Retinal pigment epithelial cell (primary cell): Measurements from ENCODE around the gene GRIN1.
A peak's percentile ranks its signal among the peaks of the same experiment; 100 is the strongest.
"Not testable (repeated sequence)": the region's sequence is repeated elsewhere in the genome, so short reads cannot be mapped to it uniquely, and the experiment has no call there.

Experiments used
- DNase-seq: peaks from one replicate; pipeline ENCODE4 v3.0.0-alpha.2; 2010; ENCODE audit warnings: low read depth
- H3K4me3 ChIP-seq: 2 replicates; pipeline ENCODE4 v1.5.1; 2011; ENCODE audit warnings: mild to moderate bottlenecking, low read length, control low read depth, moderate library complexity
- CTCF ChIP-seq: conservative IDR thresholded peaks from 2 replicates; pipeline ENCODE4 v1.5.1; 2011; ENCODE audit warnings: low read depth, low read length, control low read depth, inconsistent platforms

The GRIN1 gene

DNA sequence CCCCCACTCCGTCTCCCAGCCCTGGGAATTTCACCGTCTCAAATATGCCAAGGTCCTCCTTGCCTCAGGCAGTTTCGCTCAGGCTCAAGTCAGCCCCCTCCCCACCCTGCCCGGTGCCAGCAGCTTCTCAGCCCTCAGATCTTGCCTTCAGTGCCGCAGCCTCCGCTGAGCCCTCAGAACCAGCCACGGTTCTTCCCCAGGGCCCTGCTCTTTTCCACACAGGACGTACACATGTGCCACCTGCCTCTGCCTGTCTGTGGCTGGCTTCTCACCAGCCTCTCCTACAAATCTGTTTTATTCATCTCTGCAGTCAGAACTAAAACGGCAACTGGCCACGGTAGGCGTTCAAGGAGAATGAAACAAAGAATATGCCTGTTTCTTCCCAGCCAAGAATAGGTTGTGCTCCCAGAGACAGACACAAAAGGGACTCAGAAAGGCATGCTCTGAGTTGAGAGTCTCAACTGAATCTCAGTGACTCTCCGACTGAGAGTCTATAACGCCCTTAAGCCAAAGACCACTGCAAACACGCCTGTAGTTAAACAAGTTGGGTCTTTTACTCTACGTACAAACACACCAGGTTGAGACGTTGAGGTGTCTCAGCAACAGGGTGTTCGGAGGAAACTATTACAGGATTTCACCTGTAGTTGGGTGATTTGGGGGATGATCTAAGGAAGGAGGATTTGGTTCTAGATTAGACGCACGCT lies 10.6 kb upstream of the GRIN1 start:
- TF ChIP-seq CTCF = no peak
- DNase-seq = no peak
- H3K4me3 ChIP-seq = peak overlapping the region; percentile 72

DNA sequence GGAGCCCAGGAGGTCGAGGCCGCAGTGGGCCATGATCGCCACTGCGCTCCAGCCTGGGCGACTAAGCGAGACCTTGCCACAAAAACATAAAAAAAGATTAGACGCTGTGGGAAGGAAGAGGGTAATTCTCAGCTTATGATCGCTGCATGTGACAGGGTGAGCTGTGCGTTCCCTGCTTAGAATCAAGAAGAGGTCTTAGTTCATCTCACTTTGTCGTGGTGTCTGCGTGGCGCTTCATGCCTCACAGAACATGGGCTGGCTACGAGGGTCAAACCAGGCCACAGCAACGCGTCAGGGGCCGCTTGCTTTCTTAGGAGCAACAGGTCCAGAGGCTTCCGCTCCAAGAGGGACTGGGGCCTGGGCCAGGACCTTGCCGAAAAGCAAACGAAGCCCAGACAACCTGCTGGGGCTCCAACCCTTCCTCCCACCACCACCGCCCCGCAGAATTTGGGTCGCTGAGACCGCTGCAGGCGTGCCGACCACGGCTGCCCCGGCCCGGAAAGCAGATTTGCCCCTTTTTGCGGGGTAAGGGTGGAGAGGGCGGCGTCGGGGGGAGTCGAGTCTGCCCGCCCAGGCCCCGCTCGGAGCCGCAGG lies 10.0 kb upstream of the GRIN1 start:
- peak overlapping the region; percentile 72 for H3K4me3 ChIP-seq
- no peak for TF ChIP-seq CTCF
- no peak for DNase-seq

- H3K4me3 ChIP-seq = peak overlapping the region; percentile 72
- TF ChIP-seq CTCF = no peak
- DNase-seq = peak; percentile 68
Measured at GRCh38 chr9:137129456-137130175, 9.3 kb upstream of the GRIN1 start.

DNA sequence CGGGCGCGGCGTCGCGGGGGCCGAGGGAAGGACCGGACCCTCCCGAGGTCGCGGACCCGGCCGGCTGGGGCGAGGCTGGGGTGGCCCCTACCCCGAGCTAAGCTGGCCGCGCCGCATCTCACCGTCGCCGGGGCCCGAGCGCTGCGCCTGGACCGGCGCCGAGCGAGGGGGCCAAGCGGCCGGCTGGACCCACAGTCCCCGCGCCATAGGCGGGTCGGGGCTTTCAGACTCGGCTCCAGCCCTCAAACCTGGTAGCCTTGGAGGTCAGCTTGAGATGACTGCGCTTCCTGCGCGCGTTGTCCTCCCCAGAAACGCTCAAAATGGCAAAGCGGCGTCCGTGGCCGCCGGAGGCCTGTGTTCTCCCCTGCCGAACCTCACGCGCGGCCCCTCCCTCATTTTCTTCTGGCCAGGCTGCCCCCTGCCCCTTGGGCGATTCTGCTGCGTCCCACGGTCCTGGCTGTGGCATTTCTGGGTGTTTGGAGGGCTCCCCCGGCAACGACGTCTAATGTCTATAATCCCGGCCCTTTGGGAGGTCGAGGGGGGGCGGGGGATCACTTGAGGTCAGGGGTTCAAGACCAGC lies 8.7 kb upstream of the GRIN1 start:
- no peak for TF ChIP-seq CTCF
- DNase-seq = no peak
- peak overlapping the region; percentile 72 for H3K4me3 ChIP-seq

- DNase-seq = no peak
- no peak for TF ChIP-seq CTCF
- no peak overlapping the region for H3K4me3 ChIP-seq
Measured at GRCh38 chr9:137134191-137134590, 4.8 kb upstream of the GRIN1 start.

GRCh38 chr9:137135154-137135553 lies 3.8 kb upstream of the GRIN1 start:
- not testable (repeated sequence) for DNase-seq, H3K4me3 ChIP-seq

DNA sequence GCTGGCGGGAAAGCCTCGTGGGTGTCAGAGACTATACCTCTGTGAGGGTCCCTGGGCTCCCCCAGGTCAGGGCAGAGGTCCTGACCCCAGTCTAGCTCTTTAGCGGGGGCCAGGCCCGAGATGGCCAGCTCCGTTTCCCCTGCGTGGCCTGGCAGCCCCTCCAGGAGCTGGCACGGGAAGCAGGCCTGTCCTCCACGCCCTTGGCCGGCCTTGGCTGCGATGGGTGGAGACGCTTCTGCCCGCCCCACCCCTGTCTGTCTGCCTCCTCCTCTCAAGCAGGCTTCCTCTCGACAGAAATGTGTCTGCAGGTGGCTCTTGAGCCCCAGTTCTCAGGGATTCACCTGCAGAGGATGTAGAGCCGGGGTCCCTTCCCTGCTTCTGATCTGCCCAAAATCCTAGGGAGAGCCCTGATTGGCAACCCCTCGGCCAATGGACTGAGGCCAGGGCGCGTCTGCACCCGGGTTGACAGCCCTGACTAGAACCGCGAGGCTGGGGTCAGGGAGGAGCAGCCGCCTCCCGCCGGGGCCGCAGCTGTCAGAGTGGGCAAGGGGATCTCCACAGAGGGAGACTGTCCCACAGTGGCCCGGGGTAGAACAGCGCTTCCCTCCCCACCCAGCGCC lies 2.6 kb upstream of the GRIN1 start:
- TF ChIP-seq CTCF = no peak

More for the DNA sequence above, 2.6 kb upstream of the GRIN1 start:
- no peak for DNase-seq
- no peak overlapping the region for H3K4me3 ChIP-seq
